ENCODE data around the gene OPCML.
A peak's percentile ranks its signal among the peaks of the same experiment; 100 is the strongest.

Gene OPCML

DNA sequence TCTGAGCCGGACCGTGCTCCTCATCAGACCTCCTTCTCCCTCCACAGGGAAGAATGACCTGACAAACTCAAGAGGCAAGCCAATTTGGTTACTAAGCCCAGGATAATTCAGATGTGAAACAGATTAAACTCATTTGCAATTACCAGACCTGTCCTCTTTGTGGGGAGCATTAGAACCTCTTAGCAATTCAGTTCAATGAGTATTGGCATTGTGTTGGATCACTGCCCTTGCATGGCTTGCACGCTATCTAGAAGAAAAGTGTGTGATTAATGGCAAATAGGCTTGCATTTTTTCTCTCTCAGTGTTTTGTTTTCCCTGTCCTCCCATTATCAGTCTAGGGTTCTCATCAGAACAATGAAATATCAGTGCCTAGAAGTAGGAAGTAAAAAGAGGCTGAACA lies 365.6 kb downstream of the OPCML start:
- no peak for DNase-seq

DNA sequence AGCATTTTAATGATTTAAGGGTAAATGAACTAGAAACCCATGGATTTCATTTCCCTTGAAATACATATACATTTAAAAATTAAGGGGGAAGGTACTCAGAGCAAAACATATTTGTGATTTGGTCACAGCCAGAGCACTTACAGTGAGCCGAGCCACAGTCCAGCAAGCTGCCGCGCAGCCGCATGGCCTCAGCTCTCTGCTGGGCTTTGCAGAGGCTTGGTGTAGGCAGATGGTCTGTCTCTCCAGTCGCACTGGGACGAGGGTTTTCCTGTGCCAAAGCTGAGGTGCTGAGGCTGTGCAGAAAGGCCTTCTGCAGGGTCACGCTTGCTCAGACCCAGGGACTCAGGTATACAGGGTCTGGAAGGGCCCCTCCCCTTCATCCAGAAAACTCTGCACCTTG lies 367.3 kb downstream of the OPCML start:
- no peak for DNase-seq

DNA sequence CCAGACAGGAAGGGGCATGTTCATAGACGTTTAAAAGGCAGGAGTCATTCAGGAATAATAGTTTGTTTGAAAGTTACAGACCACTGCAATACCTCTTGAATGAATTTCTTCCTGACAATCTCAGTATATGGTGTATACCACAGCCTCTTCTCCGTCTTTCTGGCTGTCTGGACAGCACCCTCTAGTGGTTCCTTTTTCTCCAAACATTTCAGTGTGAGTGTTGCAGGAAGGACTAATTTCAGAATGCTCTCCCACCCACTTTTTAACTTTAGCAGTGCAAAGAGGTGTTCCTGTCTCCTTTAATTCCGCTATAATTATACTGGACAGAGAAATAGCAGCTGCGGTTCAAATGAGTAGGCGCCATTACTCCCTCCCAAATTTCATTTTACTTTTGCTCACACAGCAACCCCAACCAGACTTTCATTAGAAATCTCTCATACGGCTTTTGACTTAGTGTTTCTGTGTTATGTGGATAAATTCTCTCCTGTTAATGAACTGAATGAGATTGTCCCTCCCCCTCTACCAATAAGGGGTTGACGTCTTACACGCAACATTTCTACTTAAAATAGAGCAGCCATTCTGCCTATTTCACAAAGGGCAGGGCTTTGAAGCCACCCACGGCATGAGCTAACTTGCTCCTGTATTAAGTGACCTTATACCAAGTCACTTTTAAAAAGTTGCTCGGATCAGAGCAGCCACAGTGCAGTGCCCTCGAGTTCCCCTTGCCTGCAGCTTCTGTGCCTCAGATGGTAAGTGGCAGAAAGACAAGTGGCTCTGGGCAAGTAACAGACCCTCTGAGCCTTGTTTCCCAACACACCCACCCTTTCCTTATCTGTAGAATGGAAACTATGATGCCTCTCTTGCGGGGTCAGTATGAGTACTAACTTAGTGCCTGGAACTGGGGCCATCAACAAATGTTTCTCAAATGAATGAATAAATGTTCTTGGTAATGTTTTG lies 368.6 kb downstream of the OPCML start:
- no peak for DNase-seq

DNA sequence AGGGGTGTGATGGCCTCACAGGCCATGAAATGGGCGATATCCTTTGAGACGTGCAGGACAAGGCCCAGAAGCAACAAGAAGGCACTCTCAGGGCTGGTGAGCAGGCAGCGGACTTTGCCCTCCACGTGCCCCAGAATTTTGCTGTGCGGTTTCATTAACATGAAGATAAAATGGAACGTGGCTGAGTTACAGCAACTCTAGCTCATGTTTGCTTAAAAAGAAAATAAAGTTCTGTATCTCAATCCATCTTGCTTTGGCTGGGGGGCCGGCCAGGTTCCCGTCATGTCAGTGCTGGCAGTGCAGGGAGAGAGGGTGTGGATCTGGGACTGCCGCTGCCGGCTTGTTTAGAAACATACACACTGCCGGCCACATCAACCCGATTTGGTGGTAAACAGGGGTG lies 370.1 kb downstream of the OPCML start:
- no peak for DNase-seq

DNA sequence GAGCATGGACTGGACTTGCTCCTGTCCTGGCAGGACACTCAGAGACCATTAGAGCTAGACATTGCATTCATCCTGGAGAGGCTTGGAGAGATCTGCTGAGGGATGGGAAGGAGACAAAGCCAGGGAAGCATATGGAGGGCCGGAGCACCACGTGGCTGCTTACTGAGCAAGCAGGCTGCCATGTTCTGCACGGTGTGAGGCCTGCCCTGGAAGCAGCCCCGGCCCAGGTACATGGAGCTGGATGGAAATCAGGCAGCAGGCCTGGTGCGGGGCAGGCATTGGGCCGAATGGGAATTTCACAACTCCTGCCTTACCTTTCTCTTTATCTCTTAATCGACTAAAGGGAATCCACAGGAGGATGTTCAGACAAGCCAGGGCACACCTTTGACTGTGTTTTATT lies 371.5 kb downstream of the OPCML start:
- DNase-seq = no peak

DNA sequence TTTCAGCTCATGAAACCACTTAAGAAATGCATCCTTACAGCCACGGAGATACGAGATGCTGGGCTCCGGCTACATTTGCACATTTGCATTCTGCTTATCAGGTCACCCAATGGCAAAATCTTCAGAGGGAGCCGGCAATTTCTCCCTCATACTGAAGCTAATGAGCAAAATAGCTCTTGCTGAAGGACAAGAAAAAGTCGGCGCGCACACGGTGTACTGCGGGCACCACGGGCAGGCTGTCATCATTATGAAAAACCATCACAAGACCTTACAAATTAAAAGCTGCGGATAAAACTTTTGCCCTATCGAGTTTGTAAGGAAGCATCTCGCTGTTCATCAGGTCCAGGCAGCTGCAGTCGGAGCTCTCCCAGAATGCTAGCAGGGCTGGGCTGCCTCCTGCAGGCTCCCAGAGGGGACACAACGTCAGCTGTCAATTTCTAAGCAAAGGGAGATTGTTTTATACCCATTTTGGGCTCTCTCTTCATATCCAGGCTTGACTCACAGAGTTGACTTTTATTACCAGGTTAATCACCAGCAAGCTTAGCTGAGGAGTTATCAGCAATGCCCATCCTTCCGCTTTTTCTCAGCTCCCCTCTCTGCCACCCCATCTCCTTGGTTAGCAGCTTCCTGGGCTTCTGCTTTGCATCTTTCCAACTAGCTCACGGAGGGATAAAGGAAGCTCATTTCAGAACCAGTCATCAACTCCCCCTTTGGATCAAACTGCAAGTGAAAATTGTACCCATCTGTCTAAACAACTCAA lies 375.1 kb downstream of the OPCML start:
- DNase-seq = no peak

DNA sequence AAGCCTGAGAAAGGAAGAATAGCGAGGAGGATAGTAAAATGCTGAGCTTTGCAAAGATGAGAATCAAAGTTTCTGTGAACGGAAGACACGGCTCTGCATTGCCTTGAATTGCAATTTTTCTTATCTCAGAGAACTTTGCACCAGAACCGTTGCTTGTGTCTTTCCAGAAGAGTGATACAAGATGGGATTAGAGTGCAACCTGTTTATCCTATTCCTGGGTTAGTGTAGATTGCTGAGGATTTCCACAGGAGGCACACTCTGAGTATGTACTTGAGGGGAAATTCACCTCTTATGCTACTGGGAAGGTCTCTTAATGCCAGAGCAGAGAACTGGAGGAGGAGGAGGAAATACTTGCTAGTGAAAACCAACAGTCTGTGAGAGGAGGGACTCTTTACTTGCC lies 377.5 kb downstream of the OPCML start:
- no peak for DNase-seq

DNA sequence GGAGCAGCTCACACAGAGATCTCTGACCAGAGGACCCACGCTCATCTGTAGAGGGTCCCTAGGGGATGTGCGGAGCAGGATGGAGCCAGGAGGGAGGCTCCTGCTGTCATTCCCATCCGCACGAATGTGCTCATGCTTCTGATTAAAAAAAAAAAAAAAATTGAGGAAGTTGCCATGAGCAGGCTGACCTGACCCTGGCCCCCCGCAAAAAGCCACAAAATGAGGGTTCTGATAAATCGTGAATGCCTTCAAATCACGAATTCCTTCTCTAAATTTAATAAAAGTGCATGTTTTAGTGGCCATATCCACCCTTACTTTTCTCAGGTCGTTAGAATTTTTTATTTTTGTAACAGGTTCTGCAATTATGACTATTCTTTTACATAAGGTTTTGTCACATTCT lies 378.2 kb downstream of the OPCML start:
- DNase-seq = no peak

DNA sequence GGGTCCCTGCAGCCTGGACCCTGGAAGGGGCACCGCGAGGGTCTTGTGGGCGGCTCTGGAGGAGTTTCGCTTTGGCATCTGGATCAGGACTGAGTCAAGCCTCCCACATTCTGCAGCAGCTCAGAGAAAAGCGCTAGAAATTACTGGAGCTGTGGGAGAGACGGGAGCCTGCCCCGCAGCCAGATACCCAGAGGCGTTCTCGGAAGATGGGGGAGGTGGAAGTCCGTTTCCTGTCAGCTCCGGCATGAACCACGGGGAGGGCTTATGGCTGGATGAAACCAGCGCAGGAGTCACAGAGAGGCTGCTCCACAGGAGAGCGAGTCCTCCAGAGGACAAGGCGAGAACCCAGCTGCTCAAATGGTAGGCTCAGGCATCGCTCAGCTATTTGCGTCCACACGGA lies 379.3 kb downstream of the OPCML start:
- DNase-seq = no peak

DNA sequence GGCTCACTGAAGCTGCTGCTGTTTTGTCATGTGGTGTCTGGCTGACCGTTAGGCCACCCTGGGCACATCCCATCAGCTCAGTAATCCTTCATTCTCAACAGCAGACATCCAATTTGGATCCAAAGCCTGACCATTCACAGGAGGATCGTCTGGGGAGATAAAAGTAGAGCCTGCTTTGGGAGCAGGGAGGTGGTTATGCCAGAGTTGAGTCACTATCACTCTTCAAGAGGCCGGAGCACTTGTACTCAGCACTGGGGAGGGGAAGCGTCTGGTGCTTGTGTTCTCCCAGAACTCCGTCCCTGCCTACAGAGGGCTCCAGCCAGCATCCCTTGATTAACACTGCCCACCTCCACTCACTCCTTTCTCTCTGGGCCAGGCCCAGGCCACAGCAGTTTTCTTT lies 382.6 kb downstream of the OPCML start:
- no peak for DNase-seq

DNA sequence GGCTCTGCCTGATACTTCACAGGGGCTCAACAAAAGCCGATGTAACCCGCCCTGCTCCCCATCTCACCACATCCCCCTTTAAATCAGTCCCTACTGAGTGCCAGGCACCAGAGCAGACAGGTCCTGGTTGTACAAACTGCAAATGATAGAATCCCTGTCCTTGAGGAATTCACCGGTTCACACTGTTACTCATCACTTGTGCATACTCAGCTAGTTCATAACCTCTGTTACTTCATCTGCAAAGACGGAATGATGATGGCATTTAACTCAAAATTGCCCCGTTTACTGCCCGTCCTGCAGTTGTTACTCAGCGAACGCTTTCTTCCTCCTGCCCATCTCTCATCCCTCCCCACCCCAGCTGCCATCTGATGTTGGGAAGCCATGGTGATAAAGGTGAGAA lies 384.7 kb downstream of the OPCML start:
- no peak for DNase-seq

DNA sequence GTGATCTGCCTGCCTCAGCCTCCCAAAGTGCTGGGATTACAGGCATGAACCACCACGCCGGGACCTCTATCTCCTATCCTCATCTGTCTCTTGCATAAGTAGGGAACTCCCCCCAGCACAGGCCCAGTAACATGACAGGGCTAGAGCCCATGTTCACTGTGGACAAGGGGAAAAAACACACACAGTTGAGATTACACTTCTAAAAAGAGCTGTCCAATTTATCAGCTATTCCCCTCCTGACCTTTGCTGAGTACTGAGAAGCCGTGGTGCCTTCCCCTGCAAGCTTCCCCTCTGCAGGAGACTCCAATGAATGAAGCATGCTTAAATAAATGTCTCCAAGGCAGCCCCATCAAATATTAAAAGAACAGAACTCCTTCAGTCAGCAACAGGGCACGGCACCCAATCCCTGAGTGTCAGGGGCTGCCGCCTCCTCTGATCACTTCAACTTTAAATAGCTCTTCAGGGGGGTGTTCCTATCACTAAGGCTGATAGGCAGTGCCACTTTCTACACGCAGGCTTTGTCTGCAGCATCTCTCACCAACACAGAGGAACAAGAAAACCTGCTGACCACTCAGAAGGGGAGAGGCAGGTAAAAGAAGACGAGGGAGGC lies 385.5 kb downstream of the OPCML start:
- no peak for DNase-seq

DNA sequence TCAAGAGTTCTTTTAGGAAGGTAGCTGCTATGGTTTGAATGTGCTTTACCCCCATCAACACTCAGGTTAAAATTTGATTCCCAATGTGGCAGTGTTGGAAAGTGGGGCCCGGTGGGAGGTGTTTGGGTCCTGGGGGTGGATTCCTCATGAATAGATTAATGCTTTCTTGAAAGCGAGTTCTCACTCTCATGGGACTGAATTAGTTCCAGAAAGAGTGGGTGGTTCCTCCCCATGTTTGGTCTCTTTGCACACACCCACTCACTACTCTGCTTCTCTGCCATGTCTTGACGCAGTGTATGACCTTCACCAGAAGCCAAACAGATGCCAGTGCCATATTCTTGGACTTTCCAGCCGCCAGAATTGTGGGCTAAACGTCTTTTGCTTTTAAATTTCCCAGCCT lies 394.4 kb downstream of the OPCML start:
- DNase-seq = no peak

DNA sequence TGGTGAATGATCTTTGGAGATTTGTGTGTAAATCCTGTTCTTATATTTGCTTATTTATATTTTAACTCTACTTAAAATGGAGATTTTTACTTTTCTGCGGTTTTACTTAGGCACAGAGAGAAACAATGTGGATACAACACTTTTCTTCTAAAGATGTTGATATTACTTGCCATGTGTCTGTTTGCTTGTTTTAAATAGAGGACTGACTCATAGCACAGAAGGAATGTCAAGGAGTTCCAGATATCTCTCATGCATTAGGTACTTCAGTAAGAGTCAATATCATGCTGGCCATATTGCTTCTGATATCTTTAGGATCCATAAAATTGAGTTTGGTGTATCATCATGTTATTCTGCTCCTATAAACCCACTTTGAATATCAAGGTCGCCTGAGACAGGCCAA lies 395.0 kb downstream of the OPCML start:
- no peak for DNase-seq

DNA sequence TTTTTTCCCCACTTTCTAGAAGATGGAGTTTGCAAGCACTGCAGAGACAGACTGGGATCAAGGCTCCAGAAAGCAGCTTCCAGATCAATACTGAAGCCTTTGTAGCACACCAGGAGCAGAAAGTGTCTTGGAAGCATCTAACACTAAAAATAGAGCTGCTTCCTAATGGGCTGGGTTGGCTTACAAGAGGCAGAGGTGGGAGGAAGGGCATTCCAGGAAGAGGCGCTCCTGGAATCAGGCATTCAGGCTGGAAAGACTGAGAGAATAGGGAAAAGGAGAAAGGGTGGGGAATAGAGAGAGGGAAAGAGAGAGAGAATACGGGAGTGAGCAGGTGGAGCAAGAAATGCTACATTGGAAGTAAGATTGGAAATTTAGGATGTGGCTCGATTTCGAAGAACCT lies 395.9 kb downstream of the OPCML start:
- DNase-seq = no peak

DNA sequence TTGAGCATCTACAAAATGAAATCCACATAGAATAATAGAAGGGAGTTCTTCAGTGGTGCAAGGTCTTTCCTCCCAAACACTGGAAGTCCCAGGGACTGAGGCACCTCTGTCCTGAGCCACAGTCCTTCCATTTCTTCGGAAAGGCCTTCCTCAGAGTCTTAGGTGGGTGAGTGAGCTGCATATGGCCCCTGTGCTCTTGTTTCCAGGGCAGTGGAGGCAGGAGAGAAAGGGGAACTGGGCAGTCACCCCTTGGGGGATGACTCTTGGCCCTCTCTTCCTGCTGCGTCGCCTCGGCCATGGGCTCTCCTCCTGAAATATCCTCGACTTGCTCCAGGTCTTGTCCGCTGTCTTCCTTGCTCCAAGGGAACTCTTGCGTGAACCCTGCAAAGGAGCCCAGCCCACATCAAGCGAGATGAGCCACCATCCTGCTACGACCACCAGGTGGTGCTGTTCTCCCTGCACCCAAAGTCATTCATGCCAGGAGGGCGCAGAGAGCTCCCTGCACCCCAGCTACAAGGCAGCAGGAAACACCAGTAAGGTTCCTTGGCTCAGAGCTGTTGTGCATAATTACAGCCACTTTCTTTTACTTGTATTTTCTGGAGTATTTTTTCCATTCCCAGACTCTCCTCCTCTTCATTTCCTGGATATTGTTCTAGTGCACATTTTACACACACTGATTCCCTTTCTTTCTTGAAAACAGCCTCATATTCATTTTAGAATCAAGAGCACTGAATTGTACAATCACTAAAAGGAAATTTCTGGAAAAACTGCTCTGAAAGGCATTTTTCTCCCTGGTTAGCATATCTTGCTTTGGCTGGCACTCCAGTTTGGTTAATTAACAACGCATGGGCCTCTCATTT lies 397.8 kb downstream of the OPCML start:
- DNase-seq = peak; percentile 28 to 32

DNA sequence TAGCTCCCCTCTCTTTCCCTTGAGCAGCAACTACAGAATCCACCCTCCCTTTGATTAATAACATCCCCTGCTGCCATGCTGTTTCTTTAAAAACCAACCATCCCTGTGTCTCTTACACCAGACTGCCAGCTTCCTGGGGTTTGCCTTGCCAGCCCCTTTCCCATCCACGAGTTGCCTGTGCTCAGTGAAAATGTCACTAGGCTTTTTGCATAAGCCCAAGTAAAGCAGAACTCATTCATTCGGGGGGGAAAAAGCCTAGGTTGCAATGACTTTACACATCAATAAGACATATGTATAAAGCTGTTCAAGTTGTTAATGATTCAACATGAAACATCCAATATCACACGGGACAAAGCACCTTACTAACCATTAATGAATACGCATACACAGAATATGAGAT lies 398.7 kb downstream of the OPCML start:
- DNase-seq = no peak

DNA sequence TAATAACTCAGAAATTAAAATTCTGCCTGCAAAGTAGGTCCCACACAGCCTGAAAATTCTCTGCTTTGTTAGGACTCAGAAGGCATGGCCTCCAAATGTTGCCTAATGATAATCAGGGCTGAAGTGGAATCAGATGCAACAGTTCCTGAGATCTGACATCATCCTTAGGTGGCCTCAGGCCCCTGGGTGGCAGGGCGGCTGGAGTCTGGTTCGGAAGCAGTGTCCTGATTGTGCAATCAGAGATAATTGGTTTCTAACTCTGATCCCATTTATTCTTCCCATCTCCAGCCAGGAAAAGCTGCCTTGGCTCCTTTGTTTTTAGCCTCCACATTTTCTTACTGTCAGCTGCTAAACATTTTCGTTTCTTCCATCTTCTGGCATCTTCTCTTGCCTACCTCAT lies 399.3 kb downstream of the OPCML start:
- DNase-seq = no peak

DNA sequence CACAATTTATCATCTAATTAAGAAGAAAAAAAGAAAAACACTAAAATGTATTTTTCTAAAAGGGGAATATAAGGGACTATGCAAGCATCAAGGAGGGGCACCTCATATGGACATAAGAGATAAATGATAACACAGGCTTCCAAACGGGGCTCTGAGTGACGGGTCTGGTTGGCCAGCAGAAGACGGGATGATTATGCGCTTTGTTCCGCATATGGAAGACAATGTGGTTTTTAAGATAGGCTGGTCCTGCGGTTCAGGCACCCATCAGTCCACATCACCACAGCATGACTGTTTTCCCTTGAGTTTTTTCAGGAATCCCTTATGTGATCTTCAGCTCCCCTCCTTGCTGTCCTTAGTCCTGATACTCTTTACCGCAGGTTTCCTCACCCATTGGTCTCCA lies 404.6 kb downstream of the OPCML start:
- no peak for DNase-seq

DNA sequence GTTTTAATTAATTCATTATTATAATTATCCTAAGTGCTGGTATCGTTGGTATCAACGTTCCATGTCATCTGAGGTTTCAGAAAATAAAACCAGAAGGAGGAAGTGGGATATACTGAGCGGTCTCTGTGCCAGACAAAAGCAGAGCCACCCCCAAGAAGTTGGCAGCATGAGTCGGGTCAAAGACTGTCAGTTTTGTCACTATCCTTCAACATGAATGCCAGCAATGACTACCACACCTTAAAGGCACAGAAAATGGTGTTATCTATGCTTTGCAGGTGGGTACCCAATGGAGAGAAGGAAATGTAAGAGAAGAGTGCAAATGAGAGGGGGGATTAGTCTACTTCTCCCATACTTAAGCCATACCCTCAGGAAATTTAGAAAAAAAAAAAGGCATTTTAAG lies 408.5 kb downstream of the OPCML start:
- DNase-seq = no peak

DNA sequence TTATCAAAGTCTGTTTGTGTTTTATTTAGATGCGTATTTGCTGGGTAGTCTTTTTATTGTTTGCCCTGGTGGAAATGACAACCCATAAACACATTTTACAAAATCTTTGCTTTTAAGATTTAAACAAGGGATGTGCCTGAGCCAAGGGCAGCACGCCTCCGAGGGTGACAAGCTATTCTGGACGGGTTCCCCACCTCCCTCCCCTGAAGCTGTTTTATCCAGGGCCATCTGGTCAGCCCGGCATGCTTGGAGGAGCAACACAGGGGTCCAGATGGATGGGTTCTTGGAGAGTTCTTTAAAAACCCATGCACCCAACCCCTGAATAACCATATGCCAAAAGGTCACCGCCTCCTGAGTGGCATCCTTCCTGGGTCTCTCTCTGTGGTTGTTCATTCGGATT lies 408.9 kb downstream of the OPCML start:
- no peak for DNase-seq

DNA sequence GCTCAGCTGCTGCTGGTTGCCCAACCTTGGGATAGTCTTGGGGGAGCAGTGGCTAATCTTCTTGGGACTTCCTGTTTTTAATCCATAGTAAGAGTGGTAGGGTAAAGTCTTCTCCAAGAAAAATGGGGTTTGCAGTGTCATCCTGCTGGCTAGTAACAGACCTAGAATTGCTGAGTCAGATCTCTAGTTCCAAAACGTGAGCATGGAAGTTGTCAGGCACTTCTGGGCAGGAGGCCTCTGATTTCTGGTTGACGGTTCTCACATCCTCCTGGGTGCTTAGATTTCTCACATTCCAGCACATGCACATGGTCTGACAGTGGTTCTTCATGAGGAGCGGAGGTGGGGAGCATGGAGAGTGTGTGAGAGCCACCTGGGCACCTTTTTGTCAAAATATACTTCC lies 410.0 kb downstream of the OPCML start:
- no peak for DNase-seq
